ENCODE data around the gene BRCC3. TPM values are rescaled to one million over a fixed set of nuclear protein-coding genes. Genes with fewer than 3 reads are reported as not detected.
A peak's percentile ranks its signal among the peaks of the same experiment; 100 is the strongest.

The BRCC3 gene
- total RNA-seq, 6 donors from 2014 or later: 11.6 to 21.0 (median 16.1) TPM

DNA sequence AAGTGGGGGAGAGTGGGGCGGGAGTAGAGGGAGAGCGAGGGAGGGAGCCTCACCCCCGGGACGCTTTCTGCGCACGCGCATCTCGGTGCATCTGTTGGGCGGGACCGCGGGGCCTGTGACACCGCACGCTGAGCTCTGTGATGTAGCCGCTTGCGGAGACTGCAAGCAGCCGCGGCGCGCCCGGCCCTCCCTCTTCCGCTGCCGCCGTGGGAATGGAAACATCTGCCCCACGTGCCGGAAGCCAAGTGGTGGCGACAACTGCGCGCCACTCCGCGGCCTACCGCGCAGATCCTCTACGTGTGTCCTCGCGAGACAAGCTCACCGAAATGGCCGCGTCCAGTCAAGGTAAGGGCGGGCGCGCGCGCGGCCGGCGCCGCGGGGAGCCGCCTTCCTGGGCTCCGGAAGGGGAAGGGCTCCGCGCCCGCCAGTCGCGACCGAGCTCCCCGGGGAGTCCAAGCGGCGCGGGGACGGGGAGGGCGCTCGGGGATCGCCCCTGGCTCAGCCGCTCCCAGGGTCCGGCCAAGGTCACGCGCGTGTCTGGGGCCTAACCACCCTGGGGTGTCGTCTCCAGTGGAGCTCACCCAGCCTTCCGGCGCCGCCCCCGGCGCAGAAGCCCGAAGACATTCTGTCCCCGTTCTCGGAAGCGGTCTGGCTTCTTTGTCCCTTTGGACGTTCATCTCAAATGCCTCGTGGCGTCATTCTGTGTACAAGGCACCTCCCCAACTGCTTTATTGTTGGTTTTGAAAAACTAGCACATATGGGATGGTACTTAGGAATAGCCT, 44.4 kb upstream of the BRCC3 start, which contains the start of gene FUNDC2:
Gene FUNDC2 (plus strand): TSS at position 118 of the 782 bp plus-strand sequence. CDS start 95 bp downstream, at position 213.
- H3K4me1 ChIP-seq: peaks cover 0 to 4% (median 2%) of the 10 kb centered on the region in 4 donors
- peak within 1 kb of the TSS; percentile 94 to 97 (median 94) for H3K27ac ChIP-seq
- no peaks in the 10 kb centered on the region for H3K36me3 ChIP-seq
- no peaks in the 10 kb centered on the region for H3K9me3 ChIP-seq
- peak within 1 kb of the TSS; percentile 15 to 59 (median 56) for H3K4me3 ChIP-seq
- TF ChIP-seq EP300 (IDR thresholded peaks at IDR 0.05) (peak in 2 of 4 donors; percentile 64 to 85), CTCF (IDR thresholded peaks at IDR 0.05) (no peak), POLR2AphosphoS5 (IDR thresholded peaks at IDR 0.05) (peak; percentile 73 to 79), POLR2A (IDR thresholded peaks at IDR 0.05) (peak in 3 of 4 donors; percentile 52 to 83 (median 83))
- ATAC-seq (ENCODE audit: low FRiP score in 2 of 2) (peak; percentile 96), DNase-seq (peak; percentile 93 to 97)
- 48% methylated on average over 78 of the region's 82 CpGs; no CpG with 5 or more reads in 1 of the 2 donors for WGBS, 2 donors
- no peaks in the 10 kb centered on the region for H3K27me3 ChIP-seq

DNA sequence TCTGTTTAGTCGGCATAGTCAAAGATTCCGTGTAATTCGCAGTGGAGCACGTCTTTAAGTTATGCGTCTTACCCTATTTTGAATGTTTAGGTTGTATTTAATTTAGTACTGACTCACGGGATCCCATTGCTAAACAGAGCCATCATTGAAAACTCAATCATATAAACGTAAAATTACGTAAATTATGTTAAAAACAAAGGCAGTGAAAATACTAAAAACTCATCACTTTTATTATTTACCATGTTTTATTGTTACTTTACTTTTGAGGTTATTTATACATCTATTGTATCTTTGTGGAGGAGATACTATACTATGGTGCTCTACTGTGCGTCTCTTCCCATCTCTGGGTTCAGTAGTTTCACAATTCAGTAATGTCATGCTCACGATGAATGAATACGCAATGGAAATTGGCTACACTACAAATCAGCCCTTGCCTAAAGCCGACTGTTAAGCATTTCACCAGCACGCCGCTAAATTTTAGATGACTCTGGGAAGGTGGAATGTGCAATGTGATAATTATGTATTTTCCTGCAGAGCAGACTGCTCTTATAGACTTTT, 43.7 kb upstream of the BRCC3 start:
- TF ChIP-seq EP300 (IDR thresholded peaks at IDR 0.05) (no peak), POLR2AphosphoS5 (IDR thresholded peaks at IDR 0.05) (no peak), POLR2A (IDR thresholded peaks at IDR 0.05) (peak in 1 of 4 donors; percentile 37)
- WGBS, 2 donors: 1 to 40% methylated on average over 14 of the region's 14 CpGs
- H3K4me3 ChIP-seq: peak overlapping the region; percentile 15 to 59 (median 56)
- no peaks in the 10 kb centered on the region for H3K36me3 ChIP-seq
- ATAC-seq (ENCODE audit: low FRiP score in 2 of 2) (peak in 1 of 2 donors; percentile 68), DNase-seq (peak in 1 of 2 donors; percentile 21)
- H3K27me3 ChIP-seq: no peaks in the 10 kb centered on the region
- H3K4me1 ChIP-seq: peaks cover 0 to 4% (median 2%) of the 10 kb centered on the region in 4 donors
- no peaks in the 10 kb centered on the region for H3K9me3 ChIP-seq
- peak overlapping the region; percentile 94 to 97 (median 94) for H3K27ac ChIP-seq

- Histone ChIP-seq H3K4me1 (peaks cover 0 to 4% (median 2%) of the 10 kb centered on the region in 4 donors), H3K36me3 (no peaks in the 10 kb centered on the region), H3K4me3 (peak overlapping the region; percentile 15 to 59 (median 56)), H3K9me3 (no peaks in the 10 kb centered on the region), H3K27ac (peak overlapping the region; percentile 94 to 97 (median 94)), H3K27me3 (no peaks in the 10 kb centered on the region)
- ATAC-seq (ENCODE audit: low FRiP score in 2 of 2): no peak
- WGBS, 2 donors: 37 to 41% methylated on average over 3 of the region's 3 CpGs
- DNase-seq: no peak
- TF ChIP-seq CTCF (IDR thresholded peaks at IDR 0.05) (no peak), POLR2A (IDR thresholded peaks at IDR 0.05) (no peak), POLR2AphosphoS5 (IDR thresholded peaks at IDR 0.05) (no peak), EP300 (IDR thresholded peaks at IDR 0.05) (no peak)
Observed at GRCh38 chrX:155028129-155028528, 43.2 kb upstream of the BRCC3 start.

GRCh38 chrX:155028877-155029291, 42.4 kb upstream of the BRCC3 start:
- H3K36me3 ChIP-seq: peaks cover 0 to under 1% (median 0%) of the 10 kb centered on the region in 4 donors
- WGBS, 2 donors: 71 to 91% methylated on average over 2 of the region's 2 CpGs
- TF ChIP-seq CTCF (IDR thresholded peaks at IDR 0.05) (no peak), EP300 (IDR thresholded peaks at IDR 0.05) (no peak), POLR2AphosphoS5 (IDR thresholded peaks at IDR 0.05) (no peak), POLR2A (IDR thresholded peaks at IDR 0.05) (no peak)
- peak overlapping the region in 2 of 4 donors; percentile 6 to 94 for H3K27ac ChIP-seq
- H3K4me1 ChIP-seq: peaks cover 0 to 4% (median 2%) of the 10 kb centered on the region in 4 donors
- no peaks in the 10 kb centered on the region for H3K27me3 ChIP-seq
- no peak for DNase-seq
- no peak overlapping the region for H3K4me3 ChIP-seq
- ATAC-seq (ENCODE audit: low FRiP score in 2 of 2): no peak
- no peaks in the 10 kb centered on the region for H3K9me3 ChIP-seq

- Histone ChIP-seq H3K27me3 (no peaks in the 10 kb centered on the region), H3K4me3 (no peak overlapping the region), H3K27ac (no peak overlapping the region), H3K36me3 (peaks cover 0 to 15% (median 0%) of the 10 kb centered on the region in 4 donors), H3K9me3 (no peaks in the 10 kb centered on the region), H3K4me1 (peaks cover 0 to 4% (median 0%) of the 10 kb centered on the region in 4 donors)
- DNase-seq (no peak), ATAC-seq (ENCODE audit: low FRiP score in 2 of 2) (no peak)
- WGBS, 2 donors: 88 to 92% methylated on average over 5 of the region's 5 CpGs
- TF ChIP-seq EP300 (IDR thresholded peaks at IDR 0.05): no peak
- no peak for TF ChIP-seq CTCF (IDR thresholded peaks at IDR 0.05)
- no peak for TF ChIP-seq POLR2A (IDR thresholded peaks at IDR 0.05)
- TF ChIP-seq POLR2AphosphoS5 (IDR thresholded peaks at IDR 0.05): no peak
Observed at GRCh38 chrX:155031657-155032056, 39.7 kb upstream of the BRCC3 start.
